ENCODE data around the gene DNASE1L1.

DNASE1L1 gene

GRCh38 chrX:154409222-154409871 lies at the start of gene DNASE1L1:
Gene DNASE1L1, minus strand, starts transcription at chrX:154409254. Its CDS starts 3,686 bp downstream, at chrX:154405568.
- DNase-seq (ENCODE audit: low read depth): no peak

DNA sequence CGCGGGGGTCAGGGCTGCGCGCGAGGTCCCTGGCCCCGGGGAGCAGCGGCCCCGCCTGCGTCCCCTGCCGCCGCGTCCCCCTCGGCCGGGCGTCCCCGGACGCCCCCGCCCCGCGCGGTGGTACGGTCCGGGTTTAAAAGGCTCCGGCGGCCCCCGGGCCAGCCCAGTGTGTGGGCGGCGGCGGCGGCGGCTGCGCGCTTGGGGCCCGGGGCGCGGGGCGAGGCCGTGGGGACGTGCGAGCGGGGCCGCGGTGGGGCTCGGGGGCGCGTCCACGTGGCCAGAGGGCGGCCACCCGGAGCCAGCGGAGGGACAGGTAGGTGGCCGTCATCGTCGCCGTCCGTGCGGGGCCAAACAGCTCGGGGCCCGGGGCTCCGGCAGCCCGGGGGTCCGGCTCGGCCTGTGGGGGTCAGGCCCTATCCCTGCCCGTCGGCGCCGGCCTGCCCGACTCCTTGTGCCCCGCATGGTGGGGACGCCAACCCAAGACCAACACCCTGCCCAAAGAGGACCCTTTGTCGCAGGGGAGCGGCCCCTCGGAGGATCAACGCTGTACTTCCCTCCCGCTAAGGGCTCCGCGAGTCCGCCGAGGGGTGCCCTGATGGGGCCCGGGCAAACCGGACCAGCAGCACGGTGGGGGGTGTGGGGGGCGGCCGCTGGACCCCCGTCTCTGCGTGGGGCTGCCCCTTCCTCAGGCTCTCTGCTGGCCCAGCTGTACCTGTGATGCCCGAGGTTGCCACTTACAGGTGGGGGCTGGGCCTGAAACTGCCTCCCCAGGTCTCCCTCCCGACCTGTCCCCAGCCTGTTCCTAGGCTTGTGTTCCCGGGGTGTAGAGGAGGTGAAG lies 49.3 kb upstream of the DNASE1L1 start, which contains the start of gene PLXNA3:
Gene PLXNA3 (plus strand): TSS at position 166 of the 838 bp plus-strand sequence. CDS start 1,903 bp downstream, outside the sequence.
- no peak for DNase-seq (ENCODE audit: low read depth)

- DNase-seq (ENCODE audit: low read depth): no peak
Measured at GRCh38 chrX:154457491-154458115, 48.5 kb upstream of the DNASE1L1 start.

GRCh38 chrX:154452823-154453222 lies 43.8 kb upstream of the DNASE1L1 start:
- DNase-seq (ENCODE audit: low read depth): no peak

- no peak for DNase-seq (ENCODE audit: low read depth)
Measured at GRCh38 chrX:154450312-154450711, 41.3 kb upstream of the DNASE1L1 start.

- no peak for DNase-seq (ENCODE audit: low read depth)
Measured at GRCh38 chrX:154449618-154450017, 40.6 kb upstream of the DNASE1L1 start.

DNA sequence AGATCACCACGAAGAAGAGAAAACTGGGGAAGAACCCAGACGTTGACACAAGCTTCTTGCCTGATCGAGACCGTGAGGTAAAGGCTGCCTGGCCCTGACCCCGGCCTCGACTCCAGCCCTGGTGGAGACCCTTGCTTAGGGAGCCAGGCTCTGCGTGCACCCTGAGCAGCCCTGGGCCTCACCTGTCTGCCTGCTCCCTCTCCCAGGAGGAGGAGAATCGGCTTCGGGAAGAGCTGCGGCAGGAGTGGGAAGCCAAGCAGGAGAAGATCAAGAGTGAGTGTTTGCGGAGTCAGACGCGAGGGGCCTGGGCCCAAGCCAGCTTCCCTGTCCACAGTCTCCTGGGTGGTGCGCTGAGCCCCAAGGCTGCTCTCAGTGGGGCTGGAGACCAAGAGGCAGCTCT lies 39.4 kb upstream of the DNASE1L1 start:
- no peak for DNase-seq (ENCODE audit: low read depth)

GRCh38 chrX:154446430-154446829 lies 37.4 kb upstream of the DNASE1L1 start:
- DNase-seq (ENCODE audit: low read depth): no peak

DNA sequence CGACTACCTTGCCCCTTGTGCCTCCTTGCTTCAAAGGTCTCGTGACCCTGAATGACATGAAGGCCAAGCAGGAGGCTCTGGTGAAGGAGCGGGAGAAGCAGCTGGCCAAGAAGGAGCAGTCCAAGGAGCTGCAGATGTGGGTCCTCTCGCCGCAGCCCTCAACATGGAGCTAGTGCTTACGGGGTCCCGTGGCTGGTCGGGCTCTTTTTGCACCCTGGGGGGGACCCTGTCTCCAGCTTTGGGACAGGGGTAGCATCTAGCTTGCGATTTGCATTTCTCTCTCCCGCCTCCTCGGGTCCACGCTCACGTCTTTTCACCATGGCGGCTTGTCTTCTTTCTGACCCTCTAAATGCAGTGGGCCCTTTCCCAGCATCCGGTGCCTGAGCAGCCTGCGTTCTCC lies 36.7 kb upstream of the DNASE1L1 start:
- no peak for DNase-seq (ENCODE audit: low read depth)

DNA sequence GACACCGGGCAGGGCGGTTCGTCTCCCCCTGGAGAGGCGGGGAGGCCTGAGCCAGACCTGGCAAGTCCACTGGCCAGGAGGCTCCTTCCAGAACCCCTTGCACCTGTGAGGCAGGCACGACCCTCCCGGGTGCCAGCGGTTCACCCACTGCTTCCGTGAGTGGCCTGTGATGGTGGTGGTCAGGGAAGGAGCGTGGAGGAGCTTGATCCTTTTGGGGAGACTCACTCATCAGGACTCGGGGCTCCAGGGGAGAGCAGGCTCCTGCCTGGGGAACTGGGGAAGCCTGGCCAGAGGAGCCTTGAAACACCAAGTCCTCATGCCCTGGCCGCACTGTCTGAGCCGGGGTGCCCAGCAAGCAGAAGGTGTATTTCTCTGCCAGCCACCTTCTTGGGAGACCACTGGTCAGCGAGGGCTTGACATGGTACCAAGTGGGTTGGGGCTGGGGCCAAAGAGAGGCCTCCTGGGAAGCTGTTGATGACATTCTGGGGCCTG lies 35.7 kb upstream of the DNASE1L1 start:
- no peak for DNase-seq (ENCODE audit: low read depth)

- no peak for DNase-seq (ENCODE audit: low read depth)
Measured at GRCh38 chrX:154443992-154444754, 35.1 kb upstream of the DNASE1L1 start, which contains the start of gene FAM50A. Gene FAM50A, plus strand, starts transcription at chrX:154444141. Its CDS starts 95 bp downstream, at chrX:154444236.

GRCh38 chrX:154443479-154443910 lies 34.4 kb upstream of the DNASE1L1 start:
- no peak for DNase-seq (ENCODE audit: low read depth)

DNA sequence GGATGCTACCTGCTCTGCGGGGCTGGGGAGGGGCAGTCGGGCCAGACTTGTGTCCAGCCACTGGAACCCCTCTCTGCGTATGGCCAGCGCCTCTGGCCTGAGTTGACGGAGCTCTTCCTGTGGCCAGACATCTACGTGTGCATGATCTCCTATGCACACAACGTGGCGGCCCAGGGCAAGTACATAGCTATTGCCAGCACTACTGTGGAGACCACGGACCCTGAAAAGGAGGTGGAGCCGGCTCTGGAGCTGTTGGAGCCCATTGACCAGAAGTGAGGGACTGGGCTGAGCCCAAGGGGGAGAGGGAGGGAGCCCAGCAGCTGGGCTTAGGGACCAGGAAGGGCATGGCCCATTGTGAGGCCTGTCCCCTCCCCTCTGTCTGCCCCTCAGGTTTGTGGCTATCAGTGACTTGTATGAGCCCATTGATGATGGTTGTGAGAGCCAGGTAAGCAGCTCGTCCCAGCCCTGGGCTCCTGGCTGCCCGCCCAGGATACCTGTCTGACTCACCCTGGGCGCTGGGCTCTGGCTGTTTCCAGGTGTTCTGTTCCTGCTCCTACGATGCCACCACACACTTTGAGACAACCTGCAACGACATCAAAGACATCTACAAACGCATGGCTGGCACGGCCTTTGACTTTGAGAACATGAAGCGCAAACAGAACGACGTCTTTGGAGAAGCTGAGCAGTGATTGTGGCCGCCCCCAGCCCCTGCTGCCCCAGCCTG lies 33.1 kb upstream of the DNASE1L1 start:
- DNase-seq (ENCODE audit: low read depth): no peak

DNA sequence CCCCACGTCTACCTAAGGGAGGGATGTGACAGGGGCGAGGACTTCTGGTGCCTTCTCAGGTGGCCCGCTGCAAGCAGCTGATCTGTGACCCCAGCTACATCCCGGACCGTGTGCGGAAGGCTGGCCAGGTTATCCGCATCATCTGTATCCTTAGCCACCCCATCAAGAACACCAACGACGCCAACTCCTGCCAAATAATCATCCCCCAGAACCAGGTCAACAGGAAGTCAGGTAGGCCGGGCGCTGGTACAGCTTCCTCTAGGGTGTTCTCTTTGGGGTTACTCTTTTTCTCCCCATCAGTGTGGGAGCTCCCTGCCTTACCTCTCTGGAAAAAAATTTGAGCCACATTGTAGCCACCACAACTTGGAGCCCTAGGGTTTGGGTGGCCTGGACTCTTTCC lies 32.5 kb upstream of the DNASE1L1 start:
- DNase-seq (ENCODE audit: low read depth): no peak

DNA sequence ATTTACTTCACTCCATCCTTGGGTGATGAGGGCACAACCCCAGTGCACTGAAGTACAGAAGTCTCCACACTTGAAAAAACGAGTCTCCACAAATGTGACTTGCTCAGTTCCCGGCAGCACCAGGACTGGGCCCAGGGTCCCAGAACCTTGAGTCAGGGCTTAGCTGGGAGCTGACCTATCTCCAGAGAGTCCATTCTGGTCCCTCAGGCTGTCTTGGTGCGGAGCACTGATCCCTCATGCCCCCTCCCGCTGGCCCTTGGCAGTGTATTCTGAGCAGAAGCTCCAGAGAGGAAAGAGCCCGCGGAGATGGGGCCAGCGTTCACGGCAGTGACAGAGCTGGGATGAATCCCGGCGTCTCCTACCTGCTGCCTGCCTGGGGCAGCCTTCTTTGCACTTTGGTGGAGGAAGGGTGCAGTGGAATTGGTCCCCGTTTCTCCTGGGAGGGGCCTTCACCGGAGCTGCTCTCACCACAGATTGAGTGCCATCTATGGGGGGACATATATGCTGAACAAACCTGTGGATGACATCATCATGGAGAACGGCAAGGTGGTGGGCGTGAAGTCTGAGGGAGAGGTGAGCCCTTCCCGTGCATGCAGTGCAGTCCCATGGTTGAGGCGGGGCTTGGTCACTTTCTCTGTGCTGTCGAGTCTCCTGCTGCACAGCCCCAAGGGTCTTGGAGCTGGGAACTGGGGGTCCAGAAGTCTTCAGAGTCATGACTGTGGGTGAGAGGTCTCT lies 31.7 kb upstream of the DNASE1L1 start:
- no peak for DNase-seq (ENCODE audit: low read depth)

DNA sequence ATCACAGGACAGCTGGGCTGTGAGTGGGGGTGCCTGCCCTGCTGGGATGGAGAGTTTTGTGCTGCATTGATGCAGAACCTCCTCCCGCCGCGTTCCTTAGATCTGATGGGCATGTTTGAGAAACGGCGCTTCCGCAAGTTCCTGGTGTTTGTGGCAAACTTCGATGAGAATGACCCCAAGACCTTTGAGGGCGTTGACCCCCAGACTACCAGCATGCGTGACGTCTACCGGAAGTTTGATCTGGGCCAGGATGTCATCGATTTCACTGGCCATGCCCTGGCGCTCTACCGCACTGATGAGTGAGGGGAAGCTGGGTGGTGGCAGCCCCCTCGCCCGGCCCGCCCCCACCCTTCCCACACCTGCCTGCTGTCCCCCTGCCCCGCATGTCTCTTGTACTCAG lies 30.8 kb upstream of the DNASE1L1 start:
- DNase-seq (ENCODE audit: low read depth): no peak

GRCh38 chrX:154437971-154438893 lies 29.2 kb upstream of the DNASE1L1 start:
- no peak for DNase-seq (ENCODE audit: low read depth)

DNA sequence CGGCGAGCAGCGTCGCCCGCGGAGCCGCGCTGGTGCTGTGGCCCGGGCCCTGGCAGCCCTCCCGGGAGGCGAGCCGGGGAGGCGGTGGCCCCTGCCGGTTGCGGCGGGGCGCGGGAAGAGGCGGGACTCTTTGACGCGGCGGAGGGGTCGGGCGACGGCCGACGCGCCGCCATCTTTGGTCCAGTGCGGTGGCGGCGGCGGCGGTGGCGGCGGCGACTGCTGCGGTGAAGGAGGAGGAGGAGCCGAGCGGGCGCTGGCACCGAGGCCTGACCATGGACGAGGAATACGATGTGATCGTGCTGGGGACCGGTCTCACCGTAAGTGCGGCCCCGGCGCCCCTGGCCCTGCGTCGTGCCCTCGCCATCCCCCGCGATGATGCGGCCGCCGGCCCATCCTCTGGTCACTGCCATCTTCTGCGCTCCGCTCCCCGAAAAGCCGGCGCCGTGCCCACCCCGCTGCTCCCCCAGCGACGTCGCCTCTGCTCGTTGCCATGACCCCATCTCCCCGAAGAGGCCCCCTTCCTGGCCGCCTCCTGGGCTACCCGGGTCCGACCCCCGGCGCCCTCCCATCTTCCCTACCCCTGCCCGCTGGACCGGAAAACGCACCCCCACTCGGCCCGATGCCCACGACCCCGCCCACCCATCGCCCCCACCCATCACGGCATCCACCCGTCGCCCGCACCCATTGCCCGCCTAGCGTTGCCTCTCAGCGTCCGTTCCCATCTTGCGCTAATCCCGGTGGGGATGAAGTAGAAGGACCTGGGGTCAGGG lies 28.1 kb upstream of the DNASE1L1 start, which contains the start of gene GDI1:
Gene GDI1 (plus strand): TSS at position 172 of the 770 bp plus-strand sequence. CDS start 101 bp downstream, at position 273.
- no peak for DNase-seq (ENCODE audit: low read depth)
